ENCODE results near the gene TMEM208.

The TMEM208 gene

GRCh38 chr16:67209565-67209964 is 17.4 kb upstream of the TMEM208 start:
- no peak for DNase-seq (ENCODE audit: insufficient read length, low spot score)
- TF ChIP-seq CTCF (IDR thresholded peaks at IDR 0.05; ENCODE audit: insufficient read depth, missing control alignments), result no peak
- no peak for FAIRE-seq

- FAIRE-seq (no peak), DNase-seq (ENCODE audit: insufficient read length, low spot score) (no peak)
- TF ChIP-seq CTCF (IDR thresholded peaks at IDR 0.05; ENCODE audit: insufficient read depth, missing control alignments), result no peak
These were observed 16.6 kb upstream of the TMEM208 start for GRCh38 chr16:67210069-67210937.

- no peak for FAIRE-seq
- no peak for TF ChIP-seq CTCF (IDR thresholded peaks at IDR 0.05; ENCODE audit: insufficient read depth, missing control alignments)
- DNase-seq (ENCODE audit: insufficient read length, low spot score), result no peak
These were observed 15.3 kb upstream of the TMEM208 start for GRCh38 chr16:67211674-67212073.

- DNase-seq (ENCODE audit: insufficient read length, low spot score) (no peak), FAIRE-seq (no peak)
- no peak for TF ChIP-seq CTCF (IDR thresholded peaks at IDR 0.05; ENCODE audit: insufficient read depth, missing control alignments)
These were observed 14.2 kb upstream of the TMEM208 start for GRCh38 chr16:67212766-67213165.

- DNase-seq (ENCODE audit: insufficient read length, low spot score) (no peak), FAIRE-seq (no peak)
- no peak for TF ChIP-seq CTCF (IDR thresholded peaks at IDR 0.05; ENCODE audit: insufficient read depth, missing control alignments)
These were observed 13.5 kb upstream of the TMEM208 start for GRCh38 chr16:67213197-67214019.

GRCh38 chr16:67215706-67216105 is 11.2 kb upstream of the TMEM208 start:
- TF ChIP-seq CTCF (IDR thresholded peaks at IDR 0.05; ENCODE audit: insufficient read depth, missing control alignments), result no peak
- DNase-seq (ENCODE audit: insufficient read length, low spot score), result no peak
- no peak for FAIRE-seq

Data from D721Med (cell line).